ENCODE results near the gene ZNF354B. TPM values are rescaled to one million over a fixed set of nuclear protein-coding genes. Genes with fewer than 3 reads are reported as not detected.

ZNF354B gene
- total and polyA plus RNA-seq, 2 of the 8 experiments (the other 6 are each of a cell fraction or from before 2014, with no cell fraction given) = 5.0 to 10.8 TPM

DNA sequence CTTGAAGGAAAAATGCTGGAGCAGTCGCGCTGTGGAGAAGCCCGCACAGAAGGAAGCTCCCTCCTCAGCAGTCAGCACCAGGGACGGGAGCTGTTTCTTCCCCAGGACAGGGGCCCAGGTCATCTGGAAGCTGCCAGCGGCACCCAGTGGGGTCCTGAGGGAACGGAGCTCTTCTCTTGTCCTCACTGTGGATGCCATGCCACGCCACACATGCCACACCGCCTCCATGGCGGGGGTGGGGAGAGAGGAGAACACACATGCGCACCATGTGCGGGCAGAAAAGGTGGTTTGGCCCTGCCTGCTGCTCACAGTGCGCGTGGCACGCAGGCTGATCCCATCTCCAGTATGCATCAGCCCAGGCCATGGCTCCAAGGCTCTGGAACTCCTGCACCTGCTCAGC is 41.7 kb upstream of the ZNF354B start (continued):
- TF ChIP-seq, protein P1, sequence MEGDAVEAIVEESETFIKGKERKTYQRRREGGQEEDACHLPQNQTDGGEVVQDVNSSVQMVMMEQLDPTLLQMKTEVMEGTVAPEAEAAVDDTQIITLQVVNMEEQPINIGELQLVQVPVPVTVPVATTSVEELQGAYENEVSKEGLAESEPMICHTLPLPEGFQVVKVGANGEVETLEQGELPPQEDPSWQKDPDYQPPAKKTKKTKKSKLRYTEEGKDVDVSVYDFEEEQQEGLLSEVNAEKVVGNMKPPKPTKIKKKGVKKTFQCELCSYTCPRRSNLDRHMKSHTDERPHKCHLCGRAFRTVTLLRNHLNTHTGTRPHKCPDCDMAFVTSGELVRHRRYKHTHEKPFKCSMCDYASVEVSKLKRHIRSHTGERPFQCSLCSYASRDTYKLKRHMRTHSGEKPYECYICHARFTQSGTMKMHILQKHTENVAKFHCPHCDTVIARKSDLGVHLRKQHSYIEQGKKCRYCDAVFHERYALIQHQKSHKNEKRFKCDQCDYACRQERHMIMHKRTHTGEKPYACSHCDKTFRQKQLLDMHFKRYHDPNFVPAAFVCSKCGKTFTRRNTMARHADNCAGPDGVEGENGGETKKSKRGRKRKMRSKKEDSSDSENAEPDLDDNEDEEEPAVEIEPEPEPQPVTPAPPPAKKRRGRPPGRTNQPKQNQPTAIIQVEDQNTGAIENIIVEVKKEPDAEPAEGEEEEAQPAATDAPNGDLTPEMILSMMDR (IDR thresholded peaks at IDR 0.05; ENCODE audit: control extremely low read depth in 1 of 3, insufficient read depth in 1 of 3, low read depth in 1 of 3, low read length in 3 of 3) = no peak
- TF ChIP-seq SAP30 (IDR thresholded peaks at IDR 0.05; ENCODE audit: insufficient read depth, insufficient replicate concordance, low read length) = no peak
- TF ChIP-seq TAF1 (IDR thresholded peaks at IDR 0.05; ENCODE audit: low read depth, low read length) = no peak
- no peak for TF ChIP-seq RNF2 (IDR thresholded peaks at IDR 0.05; ENCODE audit: borderline replicate concordance, low read depth, low read length, missing control alignments, poor library complexity, severe bottlenecking)
- TF ChIP-seq RXRA (IDR thresholded peaks at IDR 0.05; ENCODE audit: insufficient read depth, low read depth, low read length) = no peak
- TF ChIP-seq PHF8 (conservative IDR thresholded peaks at IDR 0.05; ENCODE audit: low read depth, low read length) = no peak

Measured in H1 (cell line).